Measurements from ENCODE around the gene MCUB.
"Not testable (repeated sequence)": the region's sequence is repeated elsewhere in the genome, so short reads cannot be mapped to it uniquely, and the experiment has no call there.

The MCUB gene

GRCh38 chr4:109640644-109641043 is 80.6 kb downstream of the MCUB start:
- DNase-seq: no peak

DNA sequence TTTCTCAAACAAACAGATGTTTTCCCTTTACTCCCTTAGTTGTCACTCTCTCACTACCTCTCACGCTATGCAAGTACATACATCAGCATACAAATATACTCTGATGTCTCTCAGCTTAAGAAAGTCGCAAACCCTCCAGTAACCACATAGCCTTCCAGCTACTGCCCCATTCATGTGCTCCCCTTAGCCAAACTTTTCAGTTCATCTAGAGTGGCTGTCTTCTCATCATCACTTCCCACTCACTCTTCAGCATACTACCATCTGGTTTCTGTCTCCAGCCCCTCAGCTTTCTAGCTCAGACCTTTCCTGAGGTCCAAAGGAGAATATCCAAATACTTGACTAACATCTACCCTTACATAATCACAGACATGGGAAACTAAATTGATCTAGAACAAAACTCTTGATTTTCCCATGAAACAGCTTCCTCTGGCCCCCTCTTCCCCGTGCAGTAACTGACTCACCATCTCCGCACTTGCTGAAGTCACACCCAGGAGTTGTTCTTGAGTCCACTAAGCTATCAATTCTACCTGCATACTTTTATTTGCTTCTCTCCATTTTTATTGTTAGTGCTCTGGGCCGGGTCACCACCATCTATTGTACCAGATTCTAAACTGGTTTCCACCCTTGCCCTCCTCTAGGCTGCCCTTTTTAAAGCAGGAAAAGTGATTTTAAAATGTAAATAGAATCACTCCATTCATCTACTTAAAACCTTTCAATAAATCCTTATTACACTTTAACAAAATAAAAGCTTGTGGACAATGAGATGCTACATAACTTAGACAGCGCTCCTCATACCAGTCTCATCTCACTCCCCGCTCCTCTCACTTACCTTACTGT is 86.0 kb downstream of the MCUB start:
- no peak for DNase-seq

DNA sequence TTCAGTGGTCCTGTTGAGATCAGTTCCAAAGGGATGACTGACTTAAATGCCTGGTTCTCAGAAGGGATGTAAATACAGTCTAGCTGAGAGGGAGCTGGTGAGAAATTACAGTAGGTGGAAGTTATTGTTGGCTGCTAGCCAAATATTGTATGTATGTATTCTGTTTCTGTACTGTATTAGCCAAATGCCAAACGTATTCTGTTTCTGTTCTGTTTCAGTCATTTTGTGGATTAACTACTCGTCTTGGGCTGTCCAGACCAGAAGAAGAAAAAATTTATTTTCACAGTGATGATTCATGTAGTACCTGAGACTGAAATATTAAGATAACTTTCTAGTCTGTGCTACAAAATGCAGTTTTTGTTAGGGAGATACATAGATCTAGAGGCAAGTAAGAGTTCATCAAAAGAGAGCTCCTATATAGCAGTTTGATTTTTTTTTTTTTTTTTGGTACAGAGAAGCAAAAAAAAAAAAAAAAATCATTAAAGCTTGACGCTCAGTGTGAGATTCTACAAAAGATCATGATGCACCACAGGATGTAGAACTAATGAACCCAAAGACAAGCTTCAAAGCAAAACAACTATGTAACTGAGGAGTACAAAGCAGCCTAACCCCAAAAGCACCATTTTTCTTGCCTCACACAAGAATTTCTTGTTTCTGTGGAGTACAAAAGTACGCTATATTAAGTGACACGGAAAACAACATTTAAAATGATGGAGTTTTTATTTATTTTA is 88.4 kb downstream of the MCUB start:
- no peak for DNase-seq

GRCh38 chr4:109648997-109649575 is 89.0 kb downstream of the MCUB start:
- no peak for DNase-seq

DNA sequence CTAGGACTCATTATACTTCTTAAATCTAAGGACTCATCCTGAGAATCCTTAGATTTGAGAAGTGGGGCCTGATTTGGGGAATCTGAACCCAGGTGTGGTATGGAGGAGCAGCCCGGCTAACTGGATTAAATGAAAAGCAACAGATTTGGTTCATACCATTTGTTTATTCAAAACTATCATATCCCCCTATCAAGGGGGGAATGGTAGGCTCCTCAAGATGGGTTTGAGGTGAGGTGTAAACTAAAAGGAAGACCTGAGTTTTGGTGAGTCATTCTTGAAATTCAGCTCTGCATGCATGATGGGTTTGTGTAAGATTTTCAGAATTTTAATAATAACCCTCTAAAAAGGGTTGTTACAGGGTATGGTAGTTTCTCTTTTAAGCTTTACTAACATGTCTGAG is 89.8 kb downstream of the MCUB start:
- DNase-seq: no peak

- no peak for DNase-seq
Measured at GRCh38 chr4:109655396-109655795, 95.3 kb downstream of the MCUB start.

GRCh38 chr4:109657854-109658418 is 97.9 kb downstream of the MCUB start:
- DNase-seq: no peak

DNA sequence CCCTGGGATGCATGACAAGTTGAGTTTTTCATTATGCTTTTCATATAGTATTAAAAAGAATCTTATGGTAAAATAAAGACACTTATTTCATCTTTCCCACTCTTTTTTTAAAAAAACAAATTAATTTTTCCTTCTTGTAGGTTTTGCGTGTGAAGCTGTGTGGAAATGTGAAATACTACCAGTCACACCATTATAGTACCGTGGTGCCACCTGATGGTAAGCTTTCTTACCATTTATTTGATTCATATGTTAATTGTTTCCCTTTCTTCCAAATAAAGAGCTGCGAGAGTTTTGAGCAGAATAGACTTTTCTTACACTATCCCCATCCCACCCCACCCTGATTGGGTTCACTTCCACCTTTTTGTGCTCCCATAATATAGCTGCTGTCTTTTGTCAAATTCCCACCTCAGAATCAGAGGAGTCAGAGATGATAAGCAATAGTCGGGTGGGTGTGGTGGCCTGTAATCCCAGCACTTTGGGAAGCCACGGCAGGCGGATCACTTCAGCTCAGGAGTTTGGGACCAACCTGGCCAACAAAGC is 98.9 kb downstream of the MCUB start:
- DNase-seq: no peak

- DNase-seq: no peak
Measured at GRCh38 chr4:109662116-109662515, 102.1 kb downstream of the MCUB start.

DNA sequence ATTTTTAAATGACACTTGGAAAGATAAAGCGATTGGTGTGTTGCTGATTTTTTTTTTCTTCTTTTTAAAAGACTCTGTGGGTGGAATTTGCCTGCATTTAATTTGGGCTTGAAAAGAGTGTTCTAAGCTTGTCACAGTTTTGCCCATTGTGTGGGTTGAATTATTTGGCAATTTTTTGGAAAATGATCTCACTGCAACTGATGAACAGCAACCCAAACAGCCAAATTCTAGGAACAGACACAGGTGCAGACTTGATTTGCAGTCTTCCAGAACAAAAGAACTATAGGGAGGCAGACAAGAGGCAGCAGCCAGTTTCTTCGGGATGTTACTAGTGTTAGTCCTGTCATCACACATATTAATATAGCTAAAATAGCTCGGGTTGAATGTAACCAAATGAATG is 102.7 kb downstream of the MCUB start:
- DNase-seq: no peak

- DNase-seq: no peak
Measured at GRCh38 chr4:109665783-109666485, 105.9 kb downstream of the MCUB start.

DNA sequence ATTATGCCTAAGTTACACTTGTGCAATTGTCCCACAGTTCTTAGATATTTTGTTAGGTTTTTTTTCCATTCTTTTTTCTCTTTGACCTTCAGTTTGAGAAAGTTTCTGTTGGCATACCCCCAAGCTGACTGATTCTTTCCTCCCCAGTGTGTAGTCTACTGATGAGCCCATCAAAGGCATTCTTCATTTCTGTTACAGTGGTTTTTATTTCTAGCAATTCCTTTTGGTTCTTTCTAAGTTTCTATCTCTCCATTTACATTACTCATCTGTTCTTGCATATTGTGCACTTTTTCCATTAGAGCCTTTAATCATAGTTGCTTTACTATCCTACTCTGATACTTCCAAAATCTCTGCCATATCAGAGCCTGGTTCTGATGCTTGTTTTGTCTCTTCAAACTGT is 111.3 kb downstream of the MCUB start:
- no peak for DNase-seq

- no peak for DNase-seq
Measured at GRCh38 chr4:109672169-109672930, 112.3 kb downstream of the MCUB start.

DNA sequence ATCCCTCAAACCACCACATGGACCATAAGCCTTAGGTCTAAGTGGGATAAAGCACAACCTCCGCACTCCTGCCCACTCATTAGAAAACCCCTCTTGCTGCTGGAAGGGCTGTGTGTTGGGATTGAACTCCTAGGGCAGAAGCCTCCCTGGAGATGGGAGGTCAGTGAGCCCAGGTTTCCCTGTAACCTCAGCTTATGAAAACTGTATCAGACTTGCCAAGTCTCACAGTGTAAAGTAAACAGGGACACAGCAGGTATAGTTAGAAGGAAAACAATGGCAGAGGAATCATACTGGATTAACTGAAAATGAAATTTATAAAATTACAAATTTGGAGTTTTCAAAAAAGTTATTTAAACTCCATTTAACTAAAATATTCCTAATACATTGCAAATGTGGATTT is 113.3 kb downstream of the MCUB start:
- no peak for DNase-seq

DNA sequence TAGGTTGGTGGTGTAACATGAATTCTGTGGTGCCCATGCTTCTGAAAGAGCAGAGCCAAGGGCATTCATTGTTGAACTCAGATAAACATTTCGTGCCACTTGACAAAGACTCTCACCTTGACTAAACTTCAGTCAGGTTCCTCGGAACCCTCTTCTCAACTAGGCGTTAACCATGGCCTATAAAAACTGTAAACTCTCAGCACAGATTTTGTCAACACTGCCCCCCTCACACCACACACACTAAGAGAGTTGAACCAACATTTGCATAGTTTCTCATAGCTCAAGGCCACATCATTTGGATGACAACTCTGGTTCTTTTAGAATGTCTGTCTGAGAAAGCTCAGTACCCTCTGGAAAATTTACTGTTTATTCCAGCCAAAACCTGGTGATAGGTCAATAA is 115.1 kb downstream of the MCUB start:
- DNase-seq: no peak

DNA sequence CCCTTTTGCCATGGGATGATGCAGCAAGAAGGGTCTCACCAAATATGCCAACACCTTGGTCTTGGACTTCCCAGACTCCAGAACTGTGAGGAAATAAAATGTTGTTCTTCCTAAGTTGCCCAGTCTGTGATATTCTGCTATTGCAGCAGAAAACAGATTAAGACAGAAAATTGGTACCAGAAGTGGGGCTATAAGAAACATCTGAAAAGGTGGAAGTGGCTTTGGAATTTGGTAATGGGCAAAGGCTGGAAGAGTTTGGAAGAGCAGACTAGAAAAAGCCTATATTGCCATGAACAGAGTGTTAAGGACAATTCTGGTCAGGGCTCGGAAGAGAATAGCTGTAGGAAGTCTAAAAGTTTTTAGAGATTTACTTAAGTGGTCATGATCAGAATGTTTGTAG is 115.8 kb downstream of the MCUB start:
- no peak for DNase-seq

GRCh38 chr4:109676886-109677285 is 116.8 kb downstream of the MCUB start:
- no peak for DNase-seq

- not testable (repeated sequence) for DNase-seq
Measured at GRCh38 chr4:109678472-109678871, 118.4 kb downstream of the MCUB start.

DNA sequence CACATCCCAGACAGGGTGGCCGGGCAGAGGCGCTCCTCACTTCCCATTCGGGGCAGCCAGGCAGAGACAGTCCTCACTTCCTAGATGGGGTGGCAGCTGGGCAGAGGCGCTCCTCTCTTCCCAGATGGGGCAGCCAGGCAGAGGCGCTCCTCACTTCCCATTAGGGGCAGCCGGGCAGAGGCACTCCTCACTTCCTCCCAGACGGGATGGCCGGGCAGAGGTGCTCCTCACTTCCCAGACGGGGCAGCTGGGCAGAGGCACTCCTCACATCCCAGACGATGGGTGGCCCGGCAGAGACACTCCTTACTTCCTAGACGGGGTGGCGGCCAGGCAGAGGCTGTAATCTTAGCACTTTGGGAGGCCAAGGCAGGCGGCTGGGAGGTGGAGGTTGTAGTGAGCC is 118.9 kb downstream of the MCUB start:
- DNase-seq: not testable (repeated sequence)

GRCh38 chr4:109682875-109683274 is 122.8 kb downstream of the MCUB start:
- DNase-seq: no peak

DNA sequence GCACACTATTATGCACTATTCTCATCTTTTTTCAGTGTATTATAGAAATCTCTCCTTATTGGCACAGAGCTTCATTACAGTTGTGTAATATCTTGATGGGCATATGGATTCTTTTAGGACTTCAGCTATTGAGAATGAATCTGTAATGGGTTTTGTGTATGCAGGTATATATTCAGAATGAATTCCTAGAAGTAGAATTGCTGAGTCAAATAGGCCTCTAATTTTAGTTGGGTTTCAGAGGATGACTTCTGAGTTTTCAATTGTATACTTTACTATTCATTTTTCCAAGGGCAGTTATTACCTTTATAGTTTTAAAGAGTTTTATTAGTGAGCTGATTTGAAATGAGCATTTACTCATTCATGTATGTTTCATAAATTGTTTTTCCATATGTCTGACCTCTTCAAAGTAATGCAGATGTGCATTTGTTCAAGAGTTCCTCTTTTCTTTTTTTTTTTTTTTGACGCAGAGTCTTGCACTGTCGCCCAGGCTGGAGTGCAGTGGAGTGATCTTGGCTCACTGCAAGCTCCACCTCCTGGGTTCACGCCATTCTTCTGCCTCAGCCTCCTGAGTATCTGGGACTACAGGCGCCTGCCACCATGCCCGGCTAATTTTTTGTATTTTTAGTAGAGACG is 123.7 kb downstream of the MCUB start:
- no peak for DNase-seq
